Tibial artery (tissue), 4 donors: ENCODE measurements around the gene MRPS23.
A peak's percentile ranks its signal among the peaks of the same experiment; 100 is the strongest.

Source experiments
- DNase-seq, 2 donors: peaks; one replicate each; pipeline ENCODE4 v3.0.0-alpha.2; 2019
- H3K27ac ChIP-seq, 2 donors: fragments of 200-600 bp; sonication (generic) in 1 of 2; 1 replicate in 1 of 2; 2 replicates in 1 of 2; pipeline ENCODE4 v1.5.1; 2018 to 2019; ENCODE audit warnings: mild to moderate bottlenecking in 1 of 2
- H3K27me3 ChIP-seq, 2 donors: fragments of 200-600 bp; sonication (generic) in 1 of 2; one replicate each; pipeline versions ENCODE4 v1.5.1 to v1.6.0; 2016 to 2019
- H3K36me3 ChIP-seq, 3 donors: fragments of 200-600 bp; sonication (generic) in 2 of 3; one replicate each; pipeline ENCODE4 v1.5.1; 2016 to 2019; ENCODE audit warnings: mild to moderate bottlenecking in 2 of 3
- H3K4me1 ChIP-seq, 4 donors: fragments of 200-600 bp; sonication (generic) in 2 of 4; 1 replicate in 3 of 4; 2 replicates in 1 of 4; pipeline ENCODE4 v1.5.1; 2016 to 2019
- H3K4me3 ChIP-seq, 2 donors: fragments of 200-600 bp; sonication (generic) in 1 of 2; 1 replicate in 1 of 2; 2 replicates in 1 of 2; pipeline ENCODE4 v1.5.1; 2018 to 2019; ENCODE audit warnings: mild to moderate bottlenecking in 2 of 2
- H3K9me3 ChIP-seq, 3 donors: fragments of 200-600 bp; sonication (generic) in 1 of 3; one replicate each; pipeline ENCODE4 v1.5.1; 2016 to 2019
- CTCF ChIP-seq, 2 experiments: fragments of 200-600 bp in 1 of 2; fragments of 450-650 bp in 1 of 2; IDR thresholded peaks; one replicate each; pipeline ENCODE4 v1.5.1; 2017 to 2019; ENCODE audit warnings: antibody characterized with exemption in 2 of 2, mild to moderate bottlenecking in 1 of 2, moderate library complexity in 1 of 2
- intact Hi-C: fragments of 100-400 bp; cut with DNase I; formaldehyde crosslinking; loops from one replicate; pipeline ENCODE4 v1.15.0; 2023; ENCODE audit warnings: low total_unique reads

The MRPS23 gene

GRCh38 chr17:57873261-57874057 lies 23.6 kb upstream of the MRPS23 start:
- intact Hi-C loops = loop anchor here (5.0 kb wide), 1 partner anchor 79 kb away; no protein-coding TSS in a partner anchor
- H3K27ac ChIP-seq = peak overlapping the region; percentile 79 to 84

GRCh38 chr17:57872536-57872935 lies 22.7 kb upstream of the MRPS23 start:
- peaks cover 20 to 39% (median 26%) of the 10 kb centered on the region in 3 donors for H3K36me3 ChIP-seq

More at GRCh38 chr17:57873261-57874057, 23.6 kb upstream of the MRPS23 start:
- no peak for TF ChIP-seq CTCF (IDR thresholded peaks at IDR 0.05)
- H3K36me3 ChIP-seq = peaks cover 22 to 45% (median 33%) of the 10 kb centered on the region in 3 donors
- peaks cover 5 to 63% (median 61%) of the 10 kb centered on the region in 4 donors for H3K4me1 ChIP-seq
- no peaks in the 10 kb centered on the region for H3K27me3 ChIP-seq
- DNase-seq = no peak
- H3K4me3 ChIP-seq = no peak overlapping the region
- no peaks in the 10 kb centered on the region for H3K9me3 ChIP-seq

GRCh38 chr17:57871863-57872262 lies 22.0 kb upstream of the MRPS23 start:
- no peak overlapping the region for H3K4me3 ChIP-seq
- H3K4me1 ChIP-seq = peaks cover 10 to 71% (median 70%) of the 10 kb centered on the region in 4 donors
- intact Hi-C loops = loop anchor here (5.0 kb wide), 1 partner anchor 80 kb away; no protein-coding TSS in a partner anchor

More at GRCh38 chr17:57872536-57872935, 22.7 kb upstream of the MRPS23 start:
- TF ChIP-seq CTCF (IDR thresholded peaks at IDR 0.05) = no peak
- peaks cover 10 to 70% (median 67%) of the 10 kb centered on the region in 4 donors for H3K4me1 ChIP-seq
- H3K4me3 ChIP-seq = no peak overlapping the region
- intact Hi-C loops = loop anchor here (5.0 kb wide), 1 partner anchor 80 kb away; no protein-coding TSS in a partner anchor
- H3K27ac ChIP-seq = peak overlapping the region in 1 of 2 donors; percentile 84
- no peaks in the 10 kb centered on the region for H3K27me3 ChIP-seq
- no peaks in the 10 kb centered on the region for H3K9me3 ChIP-seq
- DNase-seq = no peak

GRCh38 chr17:57871155-57871554 lies 21.3 kb upstream of the MRPS23 start:
- intact Hi-C loops = loop anchor here (5.0 kb wide), 1 partner anchor 81 kb away; no protein-coding TSS in a partner anchor
- Histone ChIP-seq H3K4me3 (no peak overlapping the region), H3K36me3 (peaks cover 20 to 33% (median 29%) of the 10 kb centered on the region in 3 donors), H3K27ac (no peak overlapping the region), H3K27me3 (no peaks in the 10 kb centered on the region), H3K4me1 (peaks cover 10 to 64% (median 63%) of the 10 kb centered on the region in 4 donors), H3K9me3 (no peaks in the 10 kb centered on the region)
- DNase-seq = no peak
- TF ChIP-seq CTCF (IDR thresholded peaks at IDR 0.05) = no peak

More at GRCh38 chr17:57871863-57872262, 22.0 kb upstream of the MRPS23 start:
- Histone ChIP-seq H3K27me3 (no peaks in the 10 kb centered on the region), H3K27ac (no peak overlapping the region), H3K36me3 (peaks cover 20 to 33% (median 26%) of the 10 kb centered on the region in 3 donors), H3K9me3 (no peaks in the 10 kb centered on the region)
- no peak for TF ChIP-seq CTCF (IDR thresholded peaks at IDR 0.05)
- DNase-seq = no peak

GRCh38 chr17:57870283-57870635 lies 20.4 kb upstream of the MRPS23 start:
- no peak for TF ChIP-seq CTCF (IDR thresholded peaks at IDR 0.05)
- intact Hi-C loops = loop anchor here (5.0 kb wide), 1 partner anchor 82 kb away; no protein-coding TSS in a partner anchor
- Histone ChIP-seq H3K36me3 (peaks cover 20 to 34% (median 33%) of the 10 kb centered on the region in 3 donors), H3K27ac (peak overlapping the region; percentile 9 to 75), H3K4me1 (peaks cover 10 to 56% (median 54%) of the 10 kb centered on the region in 4 donors), H3K4me3 (no peak overlapping the region), H3K27me3 (no peaks in the 10 kb centered on the region), H3K9me3 (no peaks in the 10 kb centered on the region)
- no peak for DNase-seq
